UCSD-AML1 (cell line): Measurements from ENCODE around the gene CTSA.
"Not testable (repeated sequence)": the region's sequence is repeated elsewhere in the genome, so short reads cannot be mapped to it uniquely, and the experiment has no call there.

Experiments
- DNase-seq: peaks from one replicate; lab custom pipeline; 2025; ENCODE audit not compliant: unreplicated experiment; lab: John Stamatoyannopoulos, UW

CTSA gene

DNA sequence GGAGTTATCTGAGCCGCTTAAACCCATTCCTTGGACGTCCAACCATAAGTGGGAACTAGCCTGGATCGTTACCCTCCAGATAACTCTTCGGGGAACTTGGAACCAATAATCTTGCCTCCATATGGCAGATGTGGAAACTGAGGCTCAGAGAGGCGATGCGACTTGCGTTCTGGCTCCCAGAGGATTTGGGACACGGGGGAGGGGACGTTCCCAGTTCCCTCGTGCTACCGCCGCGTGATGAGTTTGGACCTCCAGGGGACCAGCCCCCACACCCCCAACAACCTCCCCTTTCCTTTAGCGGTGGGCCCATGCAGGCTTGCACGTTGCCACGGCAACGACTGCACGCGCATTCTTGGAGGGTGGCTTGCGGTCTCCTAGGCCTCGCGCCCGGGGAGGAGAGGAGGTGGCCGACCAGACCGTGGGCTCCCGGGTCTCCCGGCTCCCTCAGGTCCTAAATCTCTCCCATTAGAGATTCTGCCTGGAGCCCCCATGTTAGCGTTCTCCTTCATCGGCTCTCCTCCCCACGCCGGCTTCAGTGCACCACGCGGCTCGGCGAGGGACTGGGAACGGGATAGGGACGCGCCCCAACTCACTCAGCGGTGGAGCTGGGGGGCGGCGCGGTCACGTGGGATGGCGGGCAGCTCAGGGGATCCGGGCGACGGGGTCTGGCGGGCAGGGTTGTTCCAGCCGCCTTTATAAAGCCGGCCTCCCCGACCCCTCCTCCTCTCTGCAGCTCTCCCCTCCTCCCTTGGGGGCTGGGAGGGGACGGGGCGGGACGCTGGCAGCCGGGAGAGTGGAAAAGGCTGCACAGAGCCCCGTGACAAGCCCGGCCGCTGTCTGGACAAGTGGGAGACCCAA lies 20.6 kb downstream of the CTSA start, which contains the start of gene PLTP:
PLTP (minus strand) TSS at position 670 of the 858 bp plus-strand sequence. CDS start 703 bp downstream, outside the sequence.
- DNase-seq = peak; percentile 52

DNA sequence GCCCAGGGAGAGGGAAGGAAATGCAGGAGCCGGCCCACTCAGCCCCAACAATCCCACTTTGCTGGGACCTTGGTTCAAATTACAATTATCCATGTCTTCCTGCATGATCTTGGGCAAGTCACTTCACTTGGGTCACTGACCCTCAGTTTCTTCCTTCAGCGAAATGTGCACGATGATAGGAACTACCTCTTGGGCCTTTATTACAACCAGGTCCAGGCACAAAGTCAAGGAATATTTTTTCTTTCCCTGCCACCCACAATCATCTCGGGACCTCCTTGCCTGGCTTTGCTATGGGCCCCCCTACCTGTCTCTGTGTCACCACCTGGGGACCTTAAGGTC lies 21.2 kb downstream of the CTSA start:
- no peak for DNase-seq

DNA sequence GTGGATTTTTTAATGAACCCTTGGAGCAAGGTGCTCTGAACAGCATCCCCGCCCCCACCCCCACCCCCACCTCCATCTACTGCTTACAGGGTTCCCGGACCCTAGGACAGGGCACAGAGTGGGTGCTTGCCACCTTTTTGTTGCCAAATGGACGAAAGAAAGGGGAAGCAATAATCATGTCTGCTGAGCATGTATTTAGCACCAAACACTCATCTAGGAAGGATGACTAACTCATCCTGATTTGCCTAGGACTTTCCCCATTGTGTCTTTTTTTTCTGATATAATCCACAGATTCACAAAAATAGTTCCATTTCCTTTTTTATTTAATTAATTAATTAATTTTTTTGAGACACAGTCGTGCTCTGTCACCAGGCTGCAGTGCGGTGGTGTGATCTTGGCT lies 22.0 kb downstream of the CTSA start:
- no peak for DNase-seq

DNA sequence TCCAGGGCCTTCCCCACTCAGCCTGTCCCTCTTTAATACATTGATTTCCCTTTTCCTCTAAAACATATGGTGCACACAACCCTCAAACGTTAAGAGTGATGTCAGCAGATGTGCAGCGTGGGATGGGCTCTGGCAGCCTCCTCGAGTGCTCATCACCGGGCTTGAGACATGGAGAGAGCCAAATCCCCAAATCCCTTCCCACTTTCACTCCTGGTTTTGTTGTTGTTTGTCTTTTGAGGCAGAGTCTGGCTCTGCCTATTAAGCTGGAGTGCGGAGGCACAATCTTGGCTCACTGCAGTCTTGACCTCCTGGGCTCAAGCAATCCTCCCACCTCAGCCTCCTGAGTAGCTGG lies 26.6 kb downstream of the CTSA start:
- no peak for DNase-seq

DNA sequence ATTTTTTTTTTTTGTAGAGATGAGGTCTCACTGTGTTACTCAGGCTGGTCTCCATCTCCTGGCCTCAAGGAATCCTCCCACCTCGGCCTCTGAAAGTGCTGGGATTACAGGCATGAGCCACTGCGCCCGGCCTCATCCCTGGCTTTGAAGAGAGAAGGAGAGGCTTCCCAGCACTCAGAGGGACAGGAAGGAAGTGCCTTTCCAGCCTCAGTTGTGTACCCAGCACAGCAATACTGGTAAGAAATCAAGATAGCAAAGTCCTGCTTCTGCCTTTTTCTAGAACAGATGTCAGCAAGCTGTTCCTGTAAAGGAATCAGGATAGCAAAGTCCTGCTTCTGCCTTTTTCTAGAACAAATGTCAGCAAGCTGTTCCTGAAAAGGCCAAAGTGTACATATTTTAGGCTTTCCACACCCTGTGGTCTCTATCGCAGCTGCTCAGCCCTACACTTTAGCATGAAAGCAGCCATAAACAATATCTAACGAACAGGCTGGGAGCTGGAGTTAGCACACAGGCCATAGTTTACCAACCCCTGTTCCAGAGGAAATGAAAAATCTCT lies 27.1 kb downstream of the CTSA start:
- DNase-seq = no peak

DNA sequence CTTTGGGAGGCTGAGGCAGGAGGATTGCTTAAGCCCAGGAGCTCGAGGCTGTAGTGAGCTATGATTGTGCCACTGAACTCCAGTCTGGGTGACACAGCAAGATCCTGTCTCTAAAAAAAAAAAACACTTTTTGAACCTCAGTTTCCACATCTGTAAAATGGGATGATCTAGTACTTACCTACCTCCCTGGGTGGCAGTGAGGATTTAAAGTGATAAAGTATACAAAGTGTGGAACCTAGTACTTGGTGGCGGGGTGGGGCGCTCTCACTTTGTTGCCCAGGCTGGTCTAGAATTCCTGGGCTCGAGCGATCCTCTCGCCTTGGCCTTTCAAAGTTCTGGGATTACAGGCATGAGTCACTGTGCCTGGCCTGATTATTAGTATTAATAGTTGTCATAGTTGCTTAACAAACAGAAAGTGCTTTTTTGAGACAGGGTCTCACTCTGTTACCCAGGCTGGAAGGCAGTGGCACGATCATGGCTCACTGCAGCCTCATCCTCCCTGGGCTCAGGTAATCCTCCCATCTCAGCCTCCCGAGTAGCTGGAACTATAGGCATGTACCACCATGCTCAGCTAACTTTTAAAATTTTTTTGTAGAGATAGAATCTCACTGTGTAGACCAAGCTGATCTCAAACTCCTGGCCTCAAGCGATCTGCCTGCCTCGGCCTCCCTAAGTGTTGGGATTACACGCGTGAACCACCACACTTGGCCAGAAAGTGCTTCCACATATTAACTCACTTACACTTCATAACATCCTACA lies 27.8 kb downstream of the CTSA start:
- no peak for DNase-seq

DNA sequence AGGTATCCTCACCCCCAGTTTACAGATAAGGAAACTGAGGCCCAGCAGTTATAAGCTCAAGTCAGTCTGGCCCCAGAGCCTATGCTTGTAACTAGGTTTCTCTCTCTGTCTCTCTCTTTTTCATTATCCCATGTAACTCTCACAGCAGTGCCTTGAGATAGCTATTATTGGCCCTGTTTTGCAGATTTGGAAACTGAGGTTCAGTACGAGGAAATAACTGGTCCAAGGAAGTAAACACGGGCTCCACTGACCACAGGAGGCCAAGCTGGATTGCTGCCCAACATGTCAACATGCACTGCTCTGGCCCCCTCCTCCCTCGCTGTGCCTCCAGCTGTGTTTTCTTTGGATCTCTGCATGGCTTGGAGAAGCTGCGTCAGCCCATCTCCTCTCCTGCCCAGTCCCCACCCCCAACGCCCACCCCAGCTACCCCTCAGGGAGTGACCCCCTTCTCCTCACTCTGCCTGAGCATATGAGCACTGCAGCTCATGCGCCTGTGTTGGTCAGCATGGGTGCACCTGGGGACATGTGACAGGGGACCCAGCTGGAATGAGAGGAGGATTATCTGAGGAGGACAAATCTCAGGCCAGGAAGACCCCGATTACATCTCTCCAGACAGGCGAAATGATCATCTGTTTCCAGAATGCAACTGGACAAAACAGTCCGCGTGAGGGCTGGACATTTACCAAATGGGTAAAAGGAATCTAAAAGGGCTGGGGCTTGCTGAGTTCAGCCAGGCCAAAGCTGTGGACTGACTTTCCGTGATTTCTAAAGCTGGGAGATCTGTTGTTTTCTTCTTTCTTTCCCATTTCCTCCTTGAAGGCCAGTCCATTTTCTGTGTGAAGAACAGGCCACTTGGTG lies 28.6 kb downstream of the CTSA start:
- no peak for DNase-seq

DNA sequence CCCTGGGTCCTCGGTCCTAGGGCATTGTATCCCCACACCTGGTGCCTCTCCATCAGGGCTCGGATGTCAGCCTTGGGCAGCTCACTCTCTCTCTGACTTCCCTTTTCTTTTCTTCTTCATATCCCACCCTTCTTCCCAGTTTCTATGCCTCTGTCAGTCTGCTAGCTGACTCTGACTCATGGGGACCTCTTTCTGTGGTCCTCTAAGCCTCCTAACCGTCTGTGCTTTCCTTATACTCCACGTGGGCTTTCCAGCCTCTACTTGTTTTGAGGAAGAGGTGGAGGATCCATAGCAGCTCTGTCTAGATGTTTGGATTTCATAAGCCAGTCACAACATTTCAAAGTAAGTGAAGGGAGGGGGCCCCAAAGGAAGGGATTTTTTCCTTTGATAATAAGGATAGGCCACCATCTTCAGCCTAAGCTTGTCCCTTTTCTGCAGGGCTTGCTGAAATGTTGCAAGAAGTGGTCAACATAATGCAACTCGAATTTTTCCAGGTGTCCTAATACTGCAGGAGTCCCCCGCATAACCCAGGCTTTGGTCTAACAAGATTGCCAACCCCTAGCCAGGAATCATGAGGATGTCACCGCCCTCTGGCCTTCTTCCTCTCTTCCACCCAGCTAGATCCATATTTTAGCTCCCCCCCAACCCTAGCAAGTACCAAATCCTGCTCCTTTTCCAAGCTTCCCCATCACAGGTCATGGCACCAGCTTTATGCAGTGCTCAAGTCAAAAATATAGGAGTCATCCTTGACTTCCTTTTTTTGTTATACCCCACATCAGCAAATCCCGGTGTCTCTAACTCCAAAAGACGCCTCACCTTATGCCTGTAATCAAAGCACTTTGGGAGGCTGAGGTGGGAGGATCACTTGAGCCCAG lies 29.6 kb downstream of the CTSA start:
- DNase-seq = no peak

DNA sequence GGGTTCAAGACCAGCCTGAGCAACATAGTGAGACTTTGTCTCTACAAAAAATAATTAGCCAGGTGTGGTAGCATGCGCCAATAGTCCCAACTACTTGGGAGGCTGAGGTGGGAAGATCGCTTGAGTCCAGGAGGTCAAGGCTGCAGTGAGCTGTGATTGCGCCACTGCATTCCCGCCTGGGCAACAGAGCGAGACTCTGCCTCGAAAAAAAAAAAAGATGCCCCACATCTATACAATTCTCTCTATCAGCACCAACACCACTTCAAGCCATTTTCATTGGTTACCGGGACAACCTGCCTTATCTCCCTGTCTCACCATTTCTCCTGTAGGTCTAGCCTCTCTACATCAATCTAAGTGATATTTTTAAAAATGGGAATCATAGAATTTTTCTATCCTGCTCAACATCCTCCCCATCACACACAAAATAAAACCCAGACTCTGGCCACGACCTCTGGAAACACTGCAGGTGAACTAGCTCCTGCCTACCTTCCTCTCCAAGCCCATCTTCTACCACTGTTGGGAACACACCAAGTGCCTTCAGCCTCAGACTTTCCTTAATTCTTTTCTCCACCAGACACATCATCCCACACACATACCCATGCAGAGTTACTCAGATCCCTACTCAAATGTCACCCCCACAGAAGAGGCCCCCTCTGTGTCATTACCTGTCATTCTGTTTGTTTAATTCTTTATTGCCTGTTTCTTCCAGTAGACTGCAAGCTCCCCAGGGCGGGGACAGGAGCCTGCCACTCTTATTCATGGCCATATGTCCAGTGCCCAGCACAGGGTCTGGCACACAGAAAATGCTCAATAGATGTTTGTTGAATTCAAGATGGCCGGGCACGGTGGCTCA lies 30.4 kb downstream of the CTSA start:
- DNase-seq = no peak

DNA sequence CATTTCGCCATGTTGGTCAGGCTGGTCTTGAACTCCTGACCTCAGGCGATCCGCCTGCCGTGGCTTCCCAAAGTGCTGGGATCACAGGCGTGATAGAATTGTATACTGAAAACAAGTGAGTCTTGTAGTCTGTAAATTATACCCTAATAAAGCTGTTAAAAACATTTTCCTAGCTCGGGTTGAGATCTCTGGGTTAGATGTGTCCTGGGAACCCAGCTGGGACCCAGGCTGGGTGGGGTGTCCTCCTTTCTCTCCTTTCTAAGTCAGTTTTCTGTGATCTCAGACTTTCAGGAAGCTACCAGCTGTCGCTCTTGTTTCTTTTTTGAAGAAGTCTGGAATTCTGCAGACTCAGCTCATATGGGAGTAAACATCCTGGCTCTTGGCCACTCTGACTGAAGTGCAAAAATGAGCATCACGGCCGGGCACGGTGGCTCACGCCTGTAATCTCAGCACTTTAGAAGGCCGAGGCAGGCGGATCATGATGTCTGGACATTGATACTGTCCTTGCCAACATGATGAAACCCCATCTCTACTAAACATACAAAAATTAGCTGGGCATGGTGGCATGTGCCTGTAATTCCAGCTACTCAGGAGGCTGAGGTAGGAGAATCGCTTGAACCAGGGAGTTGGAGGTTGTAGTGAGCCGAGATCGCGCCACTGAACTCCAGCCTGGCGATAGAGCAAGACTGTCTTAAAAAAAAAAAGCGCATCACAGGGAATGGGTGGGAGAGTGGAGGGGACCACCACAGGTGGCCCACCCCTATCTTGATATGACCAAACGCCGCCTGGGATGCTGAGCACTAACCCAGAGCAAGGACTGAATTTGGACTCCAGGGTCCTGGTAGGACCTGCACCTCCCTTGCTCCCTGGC lies 33.5 kb downstream of the CTSA start:
- no peak for DNase-seq

DNA sequence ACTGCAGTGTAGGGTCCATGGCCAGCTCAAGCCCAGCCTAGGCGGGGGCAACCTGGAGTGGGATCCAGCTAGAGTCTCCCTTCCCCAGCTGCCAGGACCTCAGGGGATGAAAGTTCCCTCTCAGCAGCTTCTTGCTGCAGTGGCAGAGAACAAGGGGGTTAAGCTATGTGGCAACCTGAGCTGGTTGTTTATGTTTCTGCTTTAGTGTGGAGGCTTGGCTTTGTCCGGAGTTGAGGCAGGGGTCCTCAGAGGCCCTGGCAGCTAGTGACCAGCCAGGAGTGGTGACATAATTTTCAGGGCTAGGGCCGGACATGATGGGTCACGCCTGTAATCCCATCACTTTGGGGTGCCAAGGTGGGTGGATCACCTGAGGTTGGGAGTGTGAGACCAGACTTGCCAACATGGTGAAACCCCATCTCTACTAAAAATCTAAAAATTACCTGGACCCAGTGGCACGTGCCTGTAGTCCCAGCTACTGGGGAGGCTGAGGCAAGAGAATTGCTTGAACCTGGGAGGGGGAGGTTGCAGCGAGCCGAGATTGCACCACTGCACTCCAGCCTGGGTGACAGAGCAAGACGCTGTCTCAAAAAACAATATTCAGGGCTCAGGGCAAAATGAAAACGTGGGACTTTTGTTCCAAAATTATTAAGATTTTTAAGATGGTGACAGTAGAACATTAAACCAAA lies 34.8 kb downstream of the CTSA start:
- no peak for DNase-seq

DNA sequence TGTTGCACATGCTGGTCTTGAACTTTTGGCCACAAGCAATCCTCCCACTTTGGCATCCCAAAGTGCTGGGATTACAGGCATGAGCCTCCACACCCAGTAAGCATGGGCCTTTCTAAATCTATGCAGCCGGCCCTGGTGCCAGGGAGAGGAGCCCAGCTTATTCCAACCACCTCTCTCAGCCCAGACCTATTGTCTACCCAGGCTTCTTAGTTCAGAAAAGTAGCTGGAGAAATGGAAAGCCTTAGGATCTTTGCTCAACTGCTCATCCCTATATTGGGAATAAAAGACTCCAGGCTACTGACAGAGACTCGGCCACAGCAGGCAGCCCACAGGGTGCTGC lies 35.6 kb downstream of the CTSA start:
- no peak for DNase-seq

DNA sequence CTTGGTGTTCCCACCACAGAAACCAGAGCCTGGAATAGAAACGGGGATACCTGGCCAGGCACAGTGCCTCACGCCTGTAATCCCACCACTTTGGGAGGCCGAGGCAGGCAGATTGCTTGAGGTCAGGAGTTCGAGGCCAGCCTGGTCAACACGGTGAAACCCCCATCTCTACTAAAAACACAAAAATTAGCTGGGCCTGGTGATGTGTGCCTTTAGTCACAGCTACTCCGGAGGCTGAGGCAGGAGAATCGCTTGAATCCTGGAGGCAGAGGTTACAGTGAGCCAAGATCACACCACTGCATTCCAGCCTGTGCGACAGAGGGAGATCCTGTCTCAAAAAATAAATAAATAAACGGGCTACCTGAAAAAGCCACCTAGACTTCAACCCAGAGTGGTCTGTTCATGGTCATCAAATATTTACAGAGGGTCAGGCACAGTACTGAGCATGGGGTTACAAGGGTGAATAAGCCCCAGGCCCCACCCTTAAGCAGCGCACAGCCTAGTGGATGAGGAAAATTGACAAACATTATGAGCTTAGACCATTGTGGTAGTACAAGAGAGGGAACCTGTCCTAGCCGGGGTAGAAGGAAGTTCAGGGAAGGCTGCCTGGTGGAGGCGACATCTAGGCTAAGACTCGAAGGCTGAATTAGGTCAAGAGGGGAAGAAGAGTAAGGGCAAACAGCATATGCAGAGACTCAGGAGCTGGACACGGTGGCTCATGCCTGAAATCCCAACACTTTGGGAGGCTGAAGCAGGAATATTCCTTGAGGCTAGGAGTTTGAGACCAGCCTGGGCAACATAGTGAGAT lies 36.1 kb downstream of the CTSA start:
- no peak for DNase-seq

DNA sequence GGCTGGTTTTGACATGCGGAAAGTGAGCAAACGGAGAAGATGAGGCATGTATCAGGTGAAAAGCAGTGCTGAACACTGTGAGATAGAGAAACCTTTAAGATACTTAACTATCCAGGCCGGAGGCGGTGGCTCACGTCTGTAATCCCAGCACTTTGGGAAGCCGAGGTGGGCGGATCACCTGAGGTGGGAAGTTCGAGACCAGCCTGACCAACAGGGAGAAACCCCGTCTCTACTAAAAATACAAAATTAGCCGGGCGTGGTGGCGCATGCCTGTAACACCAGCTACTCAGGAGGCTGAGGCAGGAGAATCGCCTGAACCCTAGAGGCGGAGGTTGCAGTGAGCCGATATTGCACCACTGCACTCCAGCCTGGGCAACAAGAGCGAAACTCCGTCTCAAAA lies 40.5 kb downstream of the CTSA start:
- DNase-seq = not testable (repeated sequence)

DNA sequence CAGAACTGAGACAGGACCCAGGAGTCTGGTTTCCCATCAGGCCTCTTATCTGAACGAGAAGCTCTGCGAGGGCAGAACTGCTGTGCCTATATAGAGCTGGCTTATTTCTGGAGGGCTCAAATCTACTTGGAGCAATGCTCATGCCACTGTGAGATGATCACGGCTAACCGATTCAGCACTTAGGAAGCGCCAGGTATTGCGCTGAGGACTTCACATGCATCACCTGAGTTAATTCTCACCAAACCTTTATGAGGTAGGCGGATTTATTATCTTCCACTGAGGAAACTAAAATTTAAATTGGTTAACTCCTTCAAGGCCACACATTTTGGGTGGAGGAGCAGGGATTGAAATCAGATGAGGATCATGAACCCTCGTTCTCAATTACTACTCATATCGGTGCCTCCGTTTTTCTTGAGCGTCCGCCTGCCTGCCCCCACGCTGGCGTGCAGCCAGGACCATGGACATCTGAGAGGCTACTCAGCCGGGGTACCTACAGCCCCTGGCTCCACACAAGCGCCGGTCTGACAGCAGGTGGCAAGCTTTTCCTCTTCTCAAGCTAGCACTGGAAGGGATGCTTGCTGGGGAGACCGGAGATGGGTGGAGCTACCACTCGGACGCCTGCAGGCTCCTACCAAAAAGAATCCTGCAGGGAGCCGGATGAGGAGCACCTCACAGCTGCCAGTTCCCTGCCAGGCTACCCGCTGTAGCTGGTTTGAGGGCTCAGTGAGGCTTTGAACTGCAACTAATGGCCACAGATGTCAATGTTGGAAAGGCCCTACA lies 42.3 kb downstream of the CTSA start:
- DNase-seq = peak; percentile 79

DNA sequence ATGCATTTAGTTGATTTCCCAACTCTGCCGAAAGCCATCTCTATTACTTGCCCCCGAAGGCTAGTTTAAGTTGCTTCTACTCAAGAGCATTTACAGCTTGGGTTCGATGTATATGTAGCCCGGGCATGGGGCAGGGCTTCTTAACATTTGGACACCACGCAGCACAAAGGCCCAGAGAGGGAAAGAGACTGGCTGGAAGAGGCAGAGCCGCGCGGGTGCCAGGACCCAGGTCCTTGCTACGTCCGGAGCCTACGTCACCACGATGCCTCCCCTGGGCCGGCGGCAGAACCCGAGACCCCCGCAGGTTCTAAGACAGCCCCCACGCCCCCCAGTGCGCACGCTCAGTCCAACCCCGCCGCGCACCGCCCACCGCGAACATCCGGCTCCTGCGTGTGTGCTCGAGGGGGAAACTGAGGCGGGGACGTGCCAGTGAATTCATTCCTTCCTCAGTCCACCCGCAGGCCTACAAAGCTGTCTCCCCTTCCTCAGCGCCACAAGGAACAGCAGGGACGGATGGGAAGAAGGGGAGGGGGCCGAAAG lies 43.0 kb downstream of the CTSA start:
- peak; percentile 80 for DNase-seq
